ENCODE results near the gene TRAPPC10.

TRAPPC10 gene

GRCh38 chr21:43983860-43984420 lies 28.2 kb upstream of the TRAPPC10 start:
- DNase-seq = no peak

GRCh38 chr21:43984905-43985689 lies 27.0 kb upstream of the TRAPPC10 start:
- DNase-seq = no peak

GRCh38 chr21:43985690-43986251 lies 26.3 kb upstream of the TRAPPC10 start:
- no peak for DNase-seq

GRCh38 chr21:43986544-43987451 lies 25.3 kb upstream of the TRAPPC10 start:
- DNase-seq = no peak

GRCh38 chr21:43987509-43987908 lies 24.6 kb upstream of the TRAPPC10 start:
- no peak for DNase-seq

GRCh38 chr21:43988016-43988415 lies 24.1 kb upstream of the TRAPPC10 start:
- no peak for DNase-seq

- DNase-seq = no peak
Measured at GRCh38 chr21:43988506-43989230, 23.4 kb upstream of the TRAPPC10 start.

- no peak for DNase-seq
Measured at GRCh38 chr21:43989401-43989800, 22.7 kb upstream of the TRAPPC10 start.

- no peak for DNase-seq
Measured at GRCh38 chr21:43991447-43991991, 20.6 kb upstream of the TRAPPC10 start.

GRCh38 chr21:43992121-43992520 lies 20.0 kb upstream of the TRAPPC10 start:
- DNase-seq = no peak

- no peak for DNase-seq
Measured at GRCh38 chr21:43993420-43993934, 18.6 kb upstream of the TRAPPC10 start.

- no peak for DNase-seq
Measured at GRCh38 chr21:43994085-43994484, 18.0 kb upstream of the TRAPPC10 start.

- DNase-seq = no peak
Measured at GRCh38 chr21:43994646-43995045, 17.5 kb upstream of the TRAPPC10 start.

GRCh38 chr21:43995521-43996105 lies 16.5 kb upstream of the TRAPPC10 start:
- DNase-seq = no peak

GRCh38 chr21:43997766-43998742 lies 14.1 kb upstream of the TRAPPC10 start:
- no peak for DNase-seq

- DNase-seq = no peak
Measured at GRCh38 chr21:44000360-44000759, 11.7 kb upstream of the TRAPPC10 start.

- no peak for DNase-seq
Measured at GRCh38 chr21:44002511-44002910, 9.6 kb upstream of the TRAPPC10 start.

GRCh38 chr21:44003307-44003966 lies 8.7 kb upstream of the TRAPPC10 start:
- no peak for DNase-seq

GRCh38 chr21:44005071-44005470 lies 7.0 kb upstream of the TRAPPC10 start:
- DNase-seq = no peak

- no peak for DNase-seq
Measured at GRCh38 chr21:44005593-44005992, 6.5 kb upstream of the TRAPPC10 start.
